Parathyroid adenoma (tissue), 2 donors: ENCODE data around the gene SLC2A9.

ENCODE experiments used
- H2AFZ ChIP-seq: fragments of 300-600 bp; sonication (generic); one replicate; pipeline ENCODE4 v1.7.0; 2017; ENCODE audit warnings: antibody characterized with exemption, mild to moderate bottlenecking
- H3K27ac ChIP-seq: fragments of 300-600 bp; sonication (generic); one replicate; pipeline ENCODE4 v1.7.0; 2017
- H3K27me3 ChIP-seq: fragments of 300-600 bp; sonication (generic); one replicate; pipeline ENCODE4 v1.7.0; 2017; ENCODE audit warnings: low read length; ENCODE audit not compliant: control insufficient read depth, insufficient read depth
- H3K36me3 ChIP-seq: fragments of 300-600 bp; sonication (generic); one replicate; pipeline ENCODE4 v1.7.0; 2017; ENCODE audit warnings: low read length; ENCODE audit not compliant: control insufficient read depth, insufficient read depth
- H3K4me1 ChIP-seq: fragments of 300-600 bp; sonication (generic); one replicate; pipeline ENCODE4 v1.7.0; 2017; ENCODE audit warnings: control low read depth
- H3K4me2 ChIP-seq: fragments of 300-600 bp; sonication (generic); one replicate; pipeline ENCODE4 v1.7.0; 2017; ENCODE audit warnings: low read length
- H3K4me3 ChIP-seq: fragments of 300-600 bp; sonication (generic); one replicate; pipeline ENCODE4 v1.7.0; 2017; ENCODE audit warnings: low read depth, low read length
- H3K79me2 ChIP-seq: fragments of 300-600 bp; sonication (generic); one replicate; pipeline ENCODE4 v1.7.0; 2017; ENCODE audit warnings: control low read depth
- H3K9ac ChIP-seq: fragments of 300-600 bp; sonication (generic); one replicate; pipeline ENCODE4 v1.7.0; 2017; ENCODE audit warnings: mild to moderate bottlenecking
- H3K9me3 ChIP-seq: fragments of 300-600 bp; sonication (generic); one replicate; pipeline ENCODE4 v1.7.0; 2017; ENCODE audit warnings: low read length; ENCODE audit not compliant: control insufficient read depth
- CTCF ChIP-seq: fragments of 300-600 bp; sonication (generic); IDR thresholded peaks from one replicate; pipeline ENCODE4 v1.7.0; 2017; ENCODE audit warnings: antibody characterized with exemption, mild to moderate bottlenecking
- donor health status: primary hyperparathyroidism.

Gene SLC2A9

GRCh38 chr4:9918484-9918883 is 102.8 kb downstream of the SLC2A9 start:
- TF ChIP-seq CTCF, result no peak

GRCh38 chr4:9916937-9917336 is 104.4 kb downstream of the SLC2A9 start:
- no peak overlapping the region for H3K4me2 ChIP-seq
- H3K79me2 ChIP-seq, result no peaks in the 10 kb centered on the region
- no peak overlapping the region for H3K4me3 ChIP-seq
- no peak overlapping the region for H2AFZ ChIP-seq
- H3K27me3 ChIP-seq, result no peaks in the 10 kb centered on the region
- no peaks in the 10 kb centered on the region for H3K4me1 ChIP-seq
- no peaks in the 10 kb centered on the region for H3K36me3 ChIP-seq
- no peaks in the 10 kb centered on the region for H3K9me3 ChIP-seq
- no peak for TF ChIP-seq CTCF
- no peak overlapping the region for H3K9ac ChIP-seq
- no peak overlapping the region for H3K27ac ChIP-seq

More at GRCh38 chr4:9918484-9918883, 102.8 kb downstream of the SLC2A9 start:
- Histone ChIP-seq H3K27me3 (no peaks in the 10 kb centered on the region), H3K36me3 (no peaks in the 10 kb centered on the region), H3K4me3 (no peak overlapping the region), H3K4me2 (no peak overlapping the region), H3K4me1 (no peaks in the 10 kb centered on the region), H3K9me3 (no peaks in the 10 kb centered on the region), H3K9ac (no peak overlapping the region), H2AFZ (no peak overlapping the region), H3K27ac (no peak overlapping the region), H3K79me2 (no peaks in the 10 kb centered on the region)

GRCh38 chr4:9916346-9916745 is 105.0 kb downstream of the SLC2A9 start:
- H3K4me2 ChIP-seq, result no peak overlapping the region
- no peak overlapping the region for H2AFZ ChIP-seq
- H3K4me1 ChIP-seq, result no peaks in the 10 kb centered on the region
- H3K9ac ChIP-seq, result no peak overlapping the region
- no peak for TF ChIP-seq CTCF
- no peaks in the 10 kb centered on the region for H3K27me3 ChIP-seq
- H3K4me3 ChIP-seq, result no peak overlapping the region
- no peaks in the 10 kb centered on the region for H3K36me3 ChIP-seq
- no peaks in the 10 kb centered on the region for H3K79me2 ChIP-seq
- H3K9me3 ChIP-seq, result no peaks in the 10 kb centered on the region
- H3K27ac ChIP-seq, result no peak overlapping the region

- Histone ChIP-seq H3K79me2 (no peaks in the 10 kb centered on the region), H3K27me3 (no peaks in the 10 kb centered on the region), H3K4me3 (no peak overlapping the region), H3K4me2 (no peak overlapping the region), H3K36me3 (no peaks in the 10 kb centered on the region), H3K4me1 (no peaks in the 10 kb centered on the region), H2AFZ (no peak overlapping the region), H3K9ac (no peak overlapping the region), H3K9me3 (no peaks in the 10 kb centered on the region), H3K27ac (no peak overlapping the region)
- TF ChIP-seq CTCF, result no peak
Observed at GRCh38 chr4:9913846-9914245, 107.5 kb downstream of the SLC2A9 start.

- Histone ChIP-seq H3K9me3 (no peaks in the 10 kb centered on the region), H3K79me2 (no peaks in the 10 kb centered on the region), H3K9ac (no peak overlapping the region), H3K36me3 (no peaks in the 10 kb centered on the region), H2AFZ (no peak overlapping the region), H3K4me2 (no peak overlapping the region), H3K27me3 (no peaks in the 10 kb centered on the region), H3K4me3 (no peak overlapping the region), H3K4me1 (no peaks in the 10 kb centered on the region), H3K27ac (no peak overlapping the region)
- no peak for TF ChIP-seq CTCF
Observed at GRCh38 chr4:9906996-9907395, 114.3 kb downstream of the SLC2A9 start.
